GM23338 (cell line): ENCODE results near the gene SKA3.

Experiments
- CREB1 ChIP-seq: fragments of 250-450 bp; sonication (Bioruptor Pico); IDR thresholded peaks from 2 replicates; pipeline ENCODE4 v1.5.0; 2020; ENCODE audit warnings: low read depth, mild to moderate bottlenecking, moderate library complexity
- CTCF ChIP-seq, 2 experiments: fragments of 200-600 bp in 1 of 2; sonication (generic) in 1 of 2; conservative IDR thresholded peaks; 2 replicates each; pipeline versions ENCODE4 v1.5.1 to v1.6.1; 2016 to 2017; ENCODE audit warnings: antibody characterized with exemption in 2 of 2, low read depth in 2 of 2, mild to moderate bottlenecking in 2 of 2, moderate library complexity in 1 of 2
- JUNB ChIP-seq: IDR thresholded peaks from one replicate; pipeline ENCODE4 v1.6.1; 2016; ENCODE audit warnings: antibody characterized with exemption; ENCODE audit not compliant: unreplicated experiment

GRCh38 chr13:21121616-21122015, 54.7 kb downstream of the SKA3 start:
- TF ChIP-seq CTCF (conservative IDR thresholded peaks at IDR 0.05; ENCODE audit: low read depth in 2 of 2) (no peak), JUNB (no peak), CREB1 (CRISPR knock-in tag) (no peak)
